Measurements from ENCODE around the gene PNMA1. TPM values are rescaled to one million over a fixed set of nuclear protein-coding genes. Genes with fewer than 3 reads are reported as not detected.
A peak's percentile ranks its signal among the peaks of the same experiment; 100 is the strongest.

The PNMA1 gene
- total and polyA plus RNA-seq, 2 donors (not counting 1 experiment from before 2014, with no cell fraction given), result 9.5 to 31.6 TPM

DNA sequence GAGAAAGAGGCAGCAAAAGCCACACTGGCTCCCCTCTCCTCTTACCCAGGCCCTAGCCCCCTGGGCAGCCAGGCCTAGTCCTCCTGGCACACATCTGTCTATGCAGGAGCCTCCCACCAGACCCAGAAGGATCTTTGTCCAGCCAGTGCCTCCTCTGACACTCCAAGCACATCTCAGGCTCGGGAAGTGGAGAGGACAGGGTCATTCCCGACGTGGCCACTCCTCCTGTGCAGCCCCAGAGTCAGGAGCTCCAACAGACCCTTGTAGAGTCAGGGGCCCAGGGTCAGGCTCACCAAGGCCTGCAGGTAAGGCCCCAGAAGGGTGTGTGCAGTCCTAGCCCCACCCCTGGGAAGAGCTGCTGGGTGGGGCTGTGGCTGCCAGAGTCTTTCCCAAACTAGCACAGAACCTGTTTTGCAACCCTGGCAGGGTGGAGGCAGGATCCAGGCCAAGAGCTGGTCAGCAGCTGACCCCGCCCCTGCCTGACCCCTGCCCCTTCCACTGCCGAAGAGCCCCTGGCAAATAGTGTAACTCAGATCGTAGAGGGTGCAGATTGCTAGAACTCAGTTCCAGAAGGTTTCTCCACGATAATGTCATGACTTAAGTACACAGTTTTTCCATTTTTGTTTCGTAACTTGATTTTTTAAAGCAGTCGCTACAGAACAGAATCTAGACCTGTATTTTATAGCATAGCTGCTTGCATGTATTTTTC, 26.6 kb upstream of the PNMA1 start:
- Mint-ChIP-seq H3K4me1 (peaks cover 67% of the 10 kb centered on the region), H3K4me3 (peak overlapping the region; percentile 94), H3K27me3 (no peaks in the 10 kb centered on the region), H3K27ac (peak overlapping the region; percentile 85), H3K9me3 (ENCODE audit: insufficient read depth) (no peaks in the 10 kb centered on the region)
- H3K27ac ChIP-seq (ENCODE audit: low read length in 2 of 2), result peak overlapping the region; percentile 11 to 81
- no peak for DNase-seq
- ChIA-PET CTCF (interaction anchor here (0.7 to 17.2 kb wide), 9 partner anchors 9 to 146 kb away, joined by 3 to 184 read pairs (median 10); partner anchors contain the start of gene ZNF410), POLR2A (interaction anchor here (0.9 to 1.7 kb wide), 3 partner anchors 27 to 46 kb away, joined by 3 to 9 read pairs (median 3); partner anchors contain the start of gene PNMA1)
- peak overlapping the region; percentile 76 for H3K4me2 ChIP-seq (replicated peaks; ENCODE audit: low read depth, low read length, poor library complexity, severe bottlenecking)
- no peak for ATAC-seq (ENCODE audit: low read depth)
- peaks cover 99% of the 10 kb centered on the region for H3K79me2 ChIP-seq (ENCODE audit: control insufficient read depth, insufficient read depth, low read length)
- H2AFZ ChIP-seq (ENCODE audit: insufficient read depth, low read depth, low read length, poor library complexity, severe bottlenecking), result no peak overlapping the region
- no peak for TF ChIP-seq CTCF (IDR thresholded peaks at IDR 0.05)
- TF ChIP-seq EZH2 (IDR thresholded peaks at IDR 0.05; ENCODE audit: borderline replicate concordance, insufficient read depth, low read depth, low read length, poor library complexity, severe bottlenecking), result no peak
- H3K4me1 ChIP-seq (ENCODE audit: control insufficient read depth in 2 of 2, insufficient read depth in 2 of 2, low read length in 2 of 2), result peaks cover 57 to 64% of the 10 kb centered on the region in 2 donors
- H3K9me3 ChIP-seq (ENCODE audit: control extremely low read depth in 1 of 3, control insufficient read depth in 2 of 3, insufficient read depth in 1 of 3, low read length in 2 of 3), result no peaks in the 10 kb centered on the region
- peak overlapping the region in 4 of 5 experiments; percentile 8 to 55 (median 43) for H3K4me3 ChIP-seq (ENCODE audit: control extremely low read depth in 1 of 5, extremely low read depth in 1 of 5, insufficient read depth in 1 of 5, low read depth in 2 of 5, low read length in 4 of 5)
- intact Hi-C loops (cut with micrococcal nuclease), result no loop called here
- 62% methylated on average over 6 of the region's 9 CpGs for WGBS (ENCODE audit: insufficient coverage)
- H3K9ac ChIP-seq (ENCODE audit: low read length), result peak overlapping the region; percentile 55
- peaks cover 0 to 41% of the 10 kb centered on the region in 2 experiments for H3K36me3 ChIP-seq (replicated peaks in 1 of 2; ENCODE audit: control extremely low read depth in 1 of 2, control insufficient read depth in 1 of 2, extremely low read depth in 1 of 2, insufficient read depth in 2 of 2, low read length in 1 of 2)
- peaks cover 92% of the 10 kb centered on the region for H4K20me1 ChIP-seq (ENCODE audit: control insufficient read depth, insufficient read depth, low read length, poor library complexity, severe bottlenecking)
- no peaks in the 10 kb centered on the region for H3K27me3 ChIP-seq (replicated peaks in 1 of 4; ENCODE audit: control extremely low read depth in 1 of 4, control insufficient read depth in 3 of 4, insufficient read depth in 4 of 4, low read length in 3 of 4)
